ENCODE data around the gene ALDH1L2. TPM values are rescaled to one million over a fixed set of nuclear protein-coding genes. Genes with fewer than 3 reads are reported as not detected.

The ALDH1L2 gene
- total and polyA plus RNA-seq, 4 donors, result 0.03 to 0.25 (median 0.15) TPM

DNA sequence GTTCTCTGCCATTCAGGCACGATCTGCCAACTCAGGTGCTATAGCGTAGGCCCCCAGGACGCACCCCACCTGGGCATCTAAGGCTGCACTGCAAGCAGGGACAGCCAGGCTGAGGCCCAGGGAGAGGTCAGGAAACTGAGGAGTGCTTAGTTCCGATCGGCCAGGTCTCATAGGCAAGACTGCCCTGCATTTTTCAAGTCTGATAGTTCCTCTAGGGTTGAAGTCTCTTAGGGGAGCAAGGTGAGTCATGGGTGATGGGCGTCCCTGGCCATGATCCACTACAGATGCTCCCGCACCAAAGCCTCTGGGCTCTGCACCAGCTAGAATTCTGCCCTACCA, 84.9 kb downstream of the ALDH1L2 start:
- Histone ChIP-seq H3K9ac (ENCODE audit: low read depth in 1 of 2, low read length in 2 of 2) (no peak overlapping the region), H3K4me1 (ENCODE audit: control insufficient read depth in 4 of 4, insufficient read depth in 4 of 4, low read length in 3 of 4) (peaks cover 0 to 2% (median 0%) of the 10 kb centered on the region in 4 donors), H3K36me3 (ENCODE audit: control insufficient read depth in 4 of 4, insufficient read depth in 3 of 4, low read depth in 1 of 4, low read length in 3 of 4) (peaks cover 8 to 50% (median 34%) of the 10 kb centered on the region in 4 donors), H3K4me3 (ENCODE audit: low read depth in 1 of 3, low read length in 3 of 3) (no peak overlapping the region), H3K27me3 (ENCODE audit: control insufficient read depth in 4 of 4, insufficient read depth in 4 of 4, low read length in 3 of 4) (no peaks in the 10 kb centered on the region), H3K27ac (ENCODE audit: low read depth in 1 of 2, low read length in 2 of 2) (no peak overlapping the region), H3K9me3 (ENCODE audit: control insufficient read depth in 4 of 4, low read length in 3 of 4) (no peaks in the 10 kb centered on the region)
- WGBS, result 88% methylated on average over 7 of the region's 7 CpGs
- DNase-seq (ENCODE audit: low spot score), result no peak
- TF ChIP-seq TAF1 (conservative IDR thresholded peaks at IDR 0.05) (no peak), RXRA (IDR thresholded peaks at IDR 0.05) (no peak), EGR1 (IDR thresholded peaks at IDR 0.05; ENCODE audit: low read depth in 2 of 2) (no peak), NR2F2 (IDR thresholded peaks at IDR 0.05) (no peak), YY1 (IDR thresholded peaks at IDR 0.05) (no peak), GABPA (IDR thresholded peaks at IDR 0.05 in 1 of 2, conservative IDR thresholded peaks at IDR 0.05 in 1 of 2) (no peak), HNF4A (conservative IDR thresholded peaks at IDR 0.05) (no peak), RAD21 (IDR thresholded peaks at IDR 0.05) (no peak)
- TF ChIP-seq, protein P1, sequence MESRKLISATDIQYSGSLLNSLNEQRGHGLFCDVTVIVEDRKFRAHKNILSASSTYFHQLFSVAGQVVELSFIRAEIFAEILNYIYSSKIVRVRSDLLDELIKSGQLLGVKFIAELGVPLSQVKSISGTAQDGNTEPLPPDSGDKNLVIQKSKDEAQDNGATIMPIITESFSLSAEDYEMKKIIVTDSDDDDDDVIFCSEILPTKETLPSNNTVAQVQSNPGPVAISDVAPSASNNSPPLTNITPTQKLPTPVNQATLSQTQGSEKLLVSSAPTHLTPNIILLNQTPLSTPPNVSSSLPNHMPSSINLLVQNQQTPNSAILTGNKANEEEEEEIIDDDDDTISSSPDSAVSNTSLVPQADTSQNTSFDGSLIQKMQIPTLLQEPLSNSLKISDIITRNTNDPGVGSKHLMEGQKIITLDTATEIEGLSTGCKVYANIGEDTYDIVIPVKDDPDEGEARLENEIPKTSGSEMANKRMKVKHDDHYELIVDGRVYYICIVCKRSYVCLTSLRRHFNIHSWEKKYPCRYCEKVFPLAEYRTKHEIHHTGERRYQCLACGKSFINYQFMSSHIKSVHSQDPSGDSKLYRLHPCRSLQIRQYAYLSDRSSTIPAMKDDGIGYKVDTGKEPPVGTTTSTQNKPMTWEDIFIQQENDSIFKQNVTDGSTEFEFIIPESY (IDR thresholded peaks at IDR 0.05), result no peak
- TF ChIP-seq, protein P2, sequence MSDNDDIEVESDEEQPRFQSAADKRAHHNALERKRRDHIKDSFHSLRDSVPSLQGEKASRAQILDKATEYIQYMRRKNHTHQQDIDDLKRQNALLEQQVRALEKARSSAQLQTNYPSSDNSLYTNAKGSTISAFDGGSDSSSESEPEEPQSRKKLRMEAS (IDR thresholded peaks at IDR 0.05), result no peak

DNA sequence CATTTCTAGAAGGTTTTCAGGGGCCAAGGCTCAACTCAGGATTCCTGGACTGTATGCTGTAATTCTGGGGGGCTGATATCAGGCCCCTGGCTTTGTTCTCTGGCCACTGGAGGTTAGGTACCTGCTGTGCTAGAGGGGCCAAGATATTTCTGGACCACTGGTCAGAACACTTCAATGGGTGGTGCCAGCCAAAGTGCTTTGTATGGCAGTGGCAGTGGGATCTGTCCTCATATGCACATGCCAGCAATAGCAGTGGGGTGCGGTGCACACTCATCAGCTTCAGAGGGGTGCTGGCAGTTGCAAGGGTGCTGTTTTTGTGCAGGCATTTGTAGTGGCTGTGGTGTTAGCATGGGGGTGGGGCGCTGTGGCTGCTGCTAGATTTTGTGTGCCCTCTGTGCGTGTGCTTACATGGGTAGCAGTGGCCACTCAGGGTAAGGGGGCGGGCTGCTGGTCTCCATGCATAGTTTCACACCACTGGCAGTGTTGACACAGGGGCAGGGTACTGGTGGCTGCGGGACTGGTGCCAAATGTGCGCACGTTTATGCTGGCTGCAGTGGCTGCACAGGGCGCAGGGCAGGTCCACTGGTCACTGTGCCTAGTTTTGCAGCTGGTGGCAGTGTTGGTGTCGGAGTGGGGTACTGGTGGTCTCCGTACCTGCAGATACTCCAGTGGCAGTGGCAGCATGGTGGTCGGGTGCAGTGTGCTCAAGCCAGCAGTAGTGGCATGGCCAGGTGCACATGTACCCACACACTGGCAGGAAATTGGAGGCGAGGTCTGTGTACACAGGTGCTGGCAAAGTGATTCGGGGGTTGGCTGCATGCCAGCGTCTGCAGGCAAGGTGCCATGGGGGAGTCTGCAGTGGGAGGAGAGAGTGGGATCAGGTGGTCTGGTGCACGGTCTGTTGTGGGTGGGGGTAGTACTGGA, 85.6 kb downstream of the ALDH1L2 start:
- H3K27ac ChIP-seq (ENCODE audit: low read depth in 1 of 2, low read length in 2 of 2), result no peak overlapping the region
- 82% methylated on average over 15 of the region's 15 CpGs for whole genome bisulfite sequencing
- H3K36me3 ChIP-seq (ENCODE audit: control insufficient read depth in 4 of 4, insufficient read depth in 3 of 4, low read depth in 1 of 4, low read length in 3 of 4), result peaks cover 8 to 50% (median 33%) of the 10 kb centered on the region in 4 donors

DNA sequence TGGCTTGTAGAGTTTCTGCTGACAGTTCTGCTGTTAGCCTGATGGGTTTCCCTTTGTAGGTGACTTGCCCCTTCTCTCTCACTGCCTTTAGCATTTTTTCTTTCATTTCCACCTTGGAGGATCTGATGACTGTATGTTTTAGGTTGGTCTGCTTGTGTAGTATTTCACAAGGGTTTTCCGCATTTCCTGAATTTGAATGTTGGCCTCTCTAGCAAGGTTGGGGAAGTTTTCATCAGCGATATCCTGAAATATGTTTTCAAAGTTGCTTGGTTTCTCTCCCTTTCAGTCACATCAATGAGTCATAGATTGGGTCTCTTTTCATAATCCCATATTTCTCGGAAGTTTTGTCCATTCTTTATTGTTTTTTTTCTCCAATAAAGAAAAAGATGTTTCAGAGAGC, 86.7 kb downstream of the ALDH1L2 start:
- Histone ChIP-seq H3K4me1 (ENCODE audit: control insufficient read depth in 4 of 4, insufficient read depth in 4 of 4, low read length in 3 of 4) (peaks cover 0 to 2% (median 0%) of the 10 kb centered on the region in 4 donors), H3K9me3 (ENCODE audit: control insufficient read depth in 4 of 4, low read length in 3 of 4) (no peaks in the 10 kb centered on the region), H3K27ac (ENCODE audit: low read depth in 1 of 2, low read length in 2 of 2) (no peak overlapping the region), H3K9ac (ENCODE audit: low read depth in 1 of 2, low read length in 2 of 2) (no peak overlapping the region), H3K27me3 (ENCODE audit: control insufficient read depth in 4 of 4, insufficient read depth in 4 of 4, low read length in 3 of 4) (no peaks in the 10 kb centered on the region), H3K36me3 (ENCODE audit: control insufficient read depth in 4 of 4, insufficient read depth in 3 of 4, low read depth in 1 of 4, low read length in 3 of 4) (peaks cover 7 to 50% (median 31%) of the 10 kb centered on the region in 4 donors), H3K4me3 (ENCODE audit: low read depth in 1 of 3, low read length in 3 of 3) (no peak overlapping the region)
- DNase-seq (ENCODE audit: low spot score), result no peak
- 90% methylated on average over 3 of the region's 3 CpGs for WGBS
- TF ChIP-seq HNF4G (IDR thresholded peaks at IDR 0.05) (no peak), NR2F2 (IDR thresholded peaks at IDR 0.05) (no peak), FOXA1 (IDR thresholded peaks at IDR 0.05) (no peak), FOXA2 (IDR thresholded peaks at IDR 0.05) (no peak), HNF4A (conservative IDR thresholded peaks at IDR 0.05) (no peak), GABPA (IDR thresholded peaks at IDR 0.05 in 1 of 2, conservative IDR thresholded peaks at IDR 0.05 in 1 of 2) (no peak), SP1 (IDR thresholded peaks at IDR 0.05) (no peak), TAF1 (conservative IDR thresholded peaks at IDR 0.05) (no peak), RXRA (IDR thresholded peaks at IDR 0.05) (no peak), EGR1 (IDR thresholded peaks at IDR 0.05; ENCODE audit: low read depth in 2 of 2) (no peak), YY1 (IDR thresholded peaks at IDR 0.05) (no peak)
- TF ChIP-seq, protein P1 (IDR thresholded peaks at IDR 0.05), result no peak
- TF ChIP-seq, protein P2 (IDR thresholded peaks at IDR 0.05), result no peak
- TF ChIP-seq, protein P3, sequence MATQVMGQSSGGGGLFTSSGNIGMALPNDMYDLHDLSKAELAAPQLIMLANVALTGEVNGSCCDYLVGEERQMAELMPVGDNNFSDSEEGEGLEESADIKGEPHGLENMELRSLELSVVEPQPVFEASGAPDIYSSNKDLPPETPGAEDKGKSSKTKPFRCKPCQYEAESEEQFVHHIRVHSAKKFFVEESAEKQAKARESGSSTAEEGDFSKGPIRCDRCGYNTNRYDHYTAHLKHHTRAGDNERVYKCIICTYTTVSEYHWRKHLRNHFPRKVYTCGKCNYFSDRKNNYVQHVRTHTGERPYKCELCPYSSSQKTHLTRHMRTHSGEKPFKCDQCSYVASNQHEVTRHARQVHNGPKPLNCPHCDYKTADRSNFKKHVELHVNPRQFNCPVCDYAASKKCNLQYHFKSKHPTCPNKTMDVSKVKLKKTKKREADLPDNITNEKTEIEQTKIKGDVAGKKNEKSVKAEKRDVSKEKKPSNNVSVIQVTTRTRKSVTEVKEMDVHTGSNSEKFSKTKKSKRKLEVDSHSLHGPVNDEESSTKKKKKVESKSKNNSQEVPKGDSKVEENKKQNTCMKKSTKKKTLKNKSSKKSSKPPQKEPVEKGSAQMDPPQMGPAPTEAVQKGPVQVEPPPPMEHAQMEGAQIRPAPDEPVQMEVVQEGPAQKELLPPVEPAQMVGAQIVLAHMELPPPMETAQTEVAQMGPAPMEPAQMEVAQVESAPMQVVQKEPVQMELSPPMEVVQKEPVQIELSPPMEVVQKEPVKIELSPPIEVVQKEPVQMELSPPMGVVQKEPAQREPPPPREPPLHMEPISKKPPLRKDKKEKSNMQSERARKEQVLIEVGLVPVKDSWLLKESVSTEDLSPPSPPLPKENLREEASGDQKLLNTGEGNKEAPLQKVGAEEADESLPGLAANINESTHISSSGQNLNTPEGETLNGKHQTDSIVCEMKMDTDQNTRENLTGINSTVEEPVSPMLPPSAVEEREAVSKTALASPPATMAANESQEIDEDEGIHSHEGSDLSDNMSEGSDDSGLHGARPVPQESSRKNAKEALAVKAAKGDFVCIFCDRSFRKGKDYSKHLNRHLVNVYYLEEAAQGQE (IDR thresholded peaks at IDR 0.05), result no peak
- TF ChIP-seq, protein P4, sequence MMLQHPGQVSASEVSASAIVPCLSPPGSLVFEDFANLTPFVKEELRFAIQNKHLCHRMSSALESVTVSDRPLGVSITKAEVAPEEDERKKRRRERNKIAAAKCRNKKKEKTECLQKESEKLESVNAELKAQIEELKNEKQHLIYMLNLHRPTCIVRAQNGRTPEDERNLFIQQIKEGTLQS (IDR thresholded peaks at IDR 0.05), result no peak

More for the DNA sequence above, 85.6 kb downstream of the ALDH1L2 start:
- H3K4me3 ChIP-seq (ENCODE audit: low read depth in 1 of 3, low read length in 3 of 3), result no peak overlapping the region
- no peak for TF ChIP-seq YY1 (IDR thresholded peaks at IDR 0.05)
- TF ChIP-seq, protein P2 (IDR thresholded peaks at IDR 0.05), result no peak
- no peak for TF ChIP-seq JUND (IDR thresholded peaks at IDR 0.05)
- no peak for TF ChIP-seq HNF4A (conservative IDR thresholded peaks at IDR 0.05)
- DNase-seq (ENCODE audit: low spot score), result no peak
- H3K9me3 ChIP-seq (ENCODE audit: control insufficient read depth in 4 of 4, low read length in 3 of 4), result no peaks in the 10 kb centered on the region
- H3K27me3 ChIP-seq (ENCODE audit: control insufficient read depth in 4 of 4, insufficient read depth in 4 of 4, low read length in 3 of 4), result no peaks in the 10 kb centered on the region
- no peak overlapping the region for H3K9ac ChIP-seq (ENCODE audit: low read depth in 1 of 2, low read length in 2 of 2)
- peaks cover 0 to 2% (median 0%) of the 10 kb centered on the region in 4 donors for H3K4me1 ChIP-seq (ENCODE audit: control insufficient read depth in 4 of 4, insufficient read depth in 4 of 4, low read length in 3 of 4)
